Peyer's patch (tissue), 4 donors: Measurements from ENCODE around the gene NPTN.
A peak's percentile ranks its signal among the peaks of the same experiment; 100 is the strongest.

Experiments
- POLR2A ChIP-seq, 2 donors: fragments of 450-650 bp; IDR thresholded peaks; one replicate each; pipeline ENCODE4 v1.5.1; 2017; ENCODE audit warnings: antibody characterized with exemption in 2 of 2, mild to moderate bottlenecking in 2 of 2, moderate library complexity in 2 of 2
- TF ChIP-seq, protein P1 (sequence below), 6 experiments: fragments of 450-650 bp in 4 of 6; fragments of 200-600 bp in 2 of 6; sonication (generic) in 1 of 6; IDR thresholded peaks; one replicate each; pipeline ENCODE4 v1.5.1; 2017 to 2019; ENCODE audit warnings: antibody characterized with exemption in 6 of 6, mild to moderate bottlenecking in 3 of 6, moderate library complexity in 1 of 6

DNA sequence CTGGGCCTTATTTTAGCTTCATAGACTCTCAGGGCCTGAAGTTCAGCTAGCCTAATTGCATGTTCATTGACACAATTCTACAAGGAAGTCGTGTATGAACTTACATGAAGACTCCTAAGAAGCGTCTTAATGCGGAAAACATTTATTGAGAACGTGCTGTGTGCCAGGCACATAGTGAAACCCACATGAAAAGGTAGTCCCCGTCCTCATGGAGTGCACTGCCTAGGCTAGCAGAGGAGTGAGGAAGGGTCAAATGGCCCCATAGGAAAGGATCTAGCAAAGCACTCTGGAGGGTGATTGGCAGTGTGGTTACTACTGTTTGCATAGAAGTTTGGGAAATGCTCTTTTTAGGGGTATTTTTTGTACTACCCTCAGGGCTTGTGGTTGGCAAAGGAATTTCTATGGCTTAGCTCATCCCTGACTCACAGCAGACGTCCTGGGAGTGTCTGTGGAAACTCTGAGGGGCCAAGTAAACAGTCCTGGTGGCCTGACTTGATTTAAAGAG is 854 bp upstream of the NPTN start:
- no peak for TF ChIP-seq POLR2A (IDR thresholded peaks at IDR 0.05)
- TF ChIP-seq, protein P1, sequence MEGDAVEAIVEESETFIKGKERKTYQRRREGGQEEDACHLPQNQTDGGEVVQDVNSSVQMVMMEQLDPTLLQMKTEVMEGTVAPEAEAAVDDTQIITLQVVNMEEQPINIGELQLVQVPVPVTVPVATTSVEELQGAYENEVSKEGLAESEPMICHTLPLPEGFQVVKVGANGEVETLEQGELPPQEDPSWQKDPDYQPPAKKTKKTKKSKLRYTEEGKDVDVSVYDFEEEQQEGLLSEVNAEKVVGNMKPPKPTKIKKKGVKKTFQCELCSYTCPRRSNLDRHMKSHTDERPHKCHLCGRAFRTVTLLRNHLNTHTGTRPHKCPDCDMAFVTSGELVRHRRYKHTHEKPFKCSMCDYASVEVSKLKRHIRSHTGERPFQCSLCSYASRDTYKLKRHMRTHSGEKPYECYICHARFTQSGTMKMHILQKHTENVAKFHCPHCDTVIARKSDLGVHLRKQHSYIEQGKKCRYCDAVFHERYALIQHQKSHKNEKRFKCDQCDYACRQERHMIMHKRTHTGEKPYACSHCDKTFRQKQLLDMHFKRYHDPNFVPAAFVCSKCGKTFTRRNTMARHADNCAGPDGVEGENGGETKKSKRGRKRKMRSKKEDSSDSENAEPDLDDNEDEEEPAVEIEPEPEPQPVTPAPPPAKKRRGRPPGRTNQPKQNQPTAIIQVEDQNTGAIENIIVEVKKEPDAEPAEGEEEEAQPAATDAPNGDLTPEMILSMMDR (IDR thresholded peaks at IDR 0.05): peak in 1 of 6 experiments; percentile 1
